Medulla oblongata (tissue), 1 donor: Measurements from ENCODE around the gene CDH22.

ENCODE experiments used
- DNase-seq: peaks from one replicate; pipeline ENCODE4 v3.0.0-alpha.2; 2015; ENCODE audit errors: extremely low spot score

CDH22 gene

GRCh38 chr20:46268131-46268614 is 40.1 kb downstream of the CDH22 start:
- DNase-seq, result peak; percentile 30

GRCh38 chr20:46267108-46268105 is 40.9 kb downstream of the CDH22 start:
- peak; percentile 69 for DNase-seq

GRCh38 chr20:46265539-46265938 is 42.8 kb downstream of the CDH22 start:
- DNase-seq, result no peak

GRCh38 chr20:46264391-46265266 is 43.7 kb downstream of the CDH22 start:
- DNase-seq, result no peak

GRCh38 chr20:46261456-46262253 is 46.6 kb downstream of the CDH22 start:
- peak; percentile 46 for DNase-seq

GRCh38 chr20:46260936-46261454 is 47.3 kb downstream of the CDH22 start:
- no peak for DNase-seq

- DNase-seq, result peak; percentile 57
These were observed 47.8 kb downstream of the CDH22 start for GRCh38 chr20:46260480-46260879.

- DNase-seq, result no peak
These were observed 48.9 kb downstream of the CDH22 start for GRCh38 chr20:46259260-46259859.

GRCh38 chr20:46257887-46258286 is 50.4 kb downstream of the CDH22 start:
- DNase-seq, result no peak

- no peak for DNase-seq
These were observed 52.0 kb downstream of the CDH22 start for GRCh38 chr20:46256293-46256692.

GRCh38 chr20:46255440-46256104 is 52.7 kb downstream of the CDH22 start:
- DNase-seq, result peak; percentile 43

- DNase-seq, result peak; percentile 17
These were observed 54.9 kb downstream of the CDH22 start for GRCh38 chr20:46253391-46253790.

GRCh38 chr20:46252352-46253091 is 55.8 kb downstream of the CDH22 start:
- DNase-seq, result no peak

- DNase-seq, result no peak
These were observed 57.1 kb downstream of the CDH22 start for GRCh38 chr20:46251211-46251673.

GRCh38 chr20:46250772-46251171 is 57.5 kb downstream of the CDH22 start:
- DNase-seq, result no peak

GRCh38 chr20:46249671-46250070 is 58.6 kb downstream of the CDH22 start:
- DNase-seq, result no peak

GRCh38 chr20:46246559-46246958 is 61.7 kb downstream of the CDH22 start:
- no peak for DNase-seq

GRCh38 chr20:46243707-46244628 is 64.3 kb downstream of the CDH22 start:
- DNase-seq, result no peak
